Ovary (tissue), 9 donors: ENCODE measurements around the gene CCDC85B. TPM values are rescaled to one million over a fixed set of nuclear protein-coding genes. Genes with fewer than 3 reads are reported as not detected.
"Not testable (repeated sequence)": the region's sequence is repeated elsewhere in the genome, so short reads cannot be mapped to it uniquely, and the experiment has no call there.

Experiments used
- DNase-seq, 5 donors: peaks; one replicate each; pipeline ENCODE4 v3.0.0-alpha.2; 2019 to 2020
- H3K27ac ChIP-seq, 2 donors: fragments of 200-600 bp; one replicate each; pipeline versions ENCODE4 v1.5.1 to v1.8.0; 2019 to 2022
- H3K27me3 ChIP-seq: fragments of 200-600 bp; one replicate; pipeline ENCODE4 v1.8.0; 2022
- H3K36me3 ChIP-seq: fragments of 200-600 bp; sonication (generic); one replicate; pipeline ENCODE4 v1.5.1; 2019
- H3K4me1 ChIP-seq: one replicate; pipeline ENCODE4 v1.8.1; 2013; ENCODE audit warnings: mild to moderate bottlenecking, moderate library complexity; ENCODE audit not compliant: insufficient read depth
- H3K4me3 ChIP-seq: fragments of 200-600 bp; sonication (generic); one replicate; pipeline ENCODE4 v1.5.1; 2017
- H3K9me3 ChIP-seq, 2 donors: fragments of 200-600 bp in 1 of 2; sonication (generic) in 1 of 2; one replicate each; pipeline versions ENCODE4 v1.5.1 to v1.8.1; 2013 to 2019; ENCODE audit warnings: mild to moderate bottlenecking in 1 of 2, moderate library complexity in 1 of 2
- CTCF ChIP-seq, 3 donors: fragments of 450-650 bp in 2 of 3; fragments of 200-600 bp in 1 of 3; IDR thresholded peaks; one replicate each; pipeline versions ENCODE4 v1.5.1 to v1.8.0; 2016 to 2022; ENCODE audit warnings: antibody characterized with exemption in 3 of 3, mild to moderate bottlenecking in 1 of 3
- EP300 ChIP-seq: sonication (generic); formaldehyde crosslinking; IDR thresholded peaks from one replicate; pipeline ENCODE4 v1.6.1; 2017; ENCODE audit warnings: antibody characterized with exemption
- POLR2A ChIP-seq: fragments of 450-650 bp; IDR thresholded peaks from one replicate; pipeline ENCODE4 v1.6.1; 2017; ENCODE audit warnings: antibody characterized with exemption, mild to moderate bottlenecking, moderate library complexity
- WGBS, 3 donors: extraction: QIAGEN DNeasy Blood & Tissue Kit in 1 of 3; methylation state at CpG; one replicate each; pipeline versions ENCODE4 v1.1.5 to v1.1.7; 2013 to 2017; 5-methylcytosine and 5-hydroxymethylcytosine counted together
- intact Hi-C, 4 donors: fragments of 100-400 bp; cut with DNase I; formaldehyde crosslinking; loops; one replicate each; pipeline versions ENCODE4 v1.11.0 to v1.15.1; 2022 to 2023
- polyA plus RNA-seq, 2 donors: library from polyadenylated mRNA; stranded (reverse); fragments of 200-250 nt in 1 of 2; fragments of 350-450 nt in 1 of 2; fragmentation: Illumina TruSeq in 1 of 2; extraction: RNeasy Lipid Tissue Mini Kit (QIAGEN cat#74804) in 1 of 2; gene quantifications; one replicate each; pipeline ENCODE4 v1.2.3, GENCODE V29; 2013 to 2014
- total RNA-seq, 7 donors: library from RNA; depleted of rRNA in 2 of 7; stranded (reverse); fragments of >200 nt in 2 of 7; fragmentation: NEBNext Ultra II Directional in 3 of 7; extraction: Animal tissue kit (Norgen Biotek cat#: 25700) in 3 of 7; gene quantifications; one replicate each; pipeline versions ENCODE4 v1.1.0 to v1.2.4, GENCODE V29; 2016 to 2023
- donor health status: DM: no; HTN: no; CAD: no; lungs with moderate emphysema.
- donor health status: DM: no; HTN: no; CAD: no.
- donor health status: Bipolar disorder and iron deficiency.
- donor health status: DM: yes; HTN: yes; CAD: no.
- donor health status: DM: no; HTN: no; CAD: no.
- donor health status: DM: yes; HTN: yes; CAD: no.

CCDC85B gene
- total and polyA plus RNA-seq, 9 donors = 31.5 to 85.0 (median 55.6) TPM; not detected in 1

- intact Hi-C loops = loop anchor here in 2 of 4 donors (2.0 to 10.0 kb wide), 4 partner anchors 31 to 1227 kb away; partner anchors contain the start of genes SART1 (in 2 of the 2), C11orf68 (in 1 of the 2), DRAP1 (in 1 of the 2) and KDM2A (in 1 of the 2)
- TF ChIP-seq CTCF (IDR thresholded peaks at IDR 0.05) (no peak), EP300 (no peak), POLR2A (no peak)
- Histone ChIP-seq H3K27me3 (no peaks in the 10 kb centered on the region), H3K4me1 (peaks cover 17% of the 10 kb centered on the region), H3K9me3 (no peaks in the 10 kb centered on the region), H3K36me3 (no peaks in the 10 kb centered on the region), H3K27ac (peak overlapping the region; percentile 60 to 95), H3K4me3 (peak overlapping the region; percentile 55)
- peak in 1 of 5 donors; percentile 42 for DNase-seq
- 2 to 4% (median 3%) methylated on average over 18 to 23 of the region's 23 CpGs for WGBS, 3 donors
Measured at GRCh38 chr11:65887723-65888162, 2.7 kb upstream of the CCDC85B start.

- no peaks in the 10 kb centered on the region for H3K9me3 ChIP-seq
- 1% methylated on average over 55 to 57 of the region's 57 CpGs for WGBS, 3 donors
- H3K36me3 ChIP-seq = no peaks in the 10 kb centered on the region
- H3K27ac ChIP-seq = peak within 1 kb of the TSS; percentile 91 to 95
- peaks cover 21% of the 10 kb centered on the region for H3K4me1 ChIP-seq
- H3K4me3 ChIP-seq = peak within 1 kb of the TSS; percentile 55
- DNase-seq = peak; percentile 98
- TF ChIP-seq CTCF (IDR thresholded peaks at IDR 0.05) = peak; percentile 91 to 99 (median 98)
- peak; percentile 92 for TF ChIP-seq POLR2A
- TF ChIP-seq EP300 = no peak
- intact Hi-C loops = loop anchor here in 2 of 4 donors (2.0 to 10.0 kb wide), 4 partner anchors 31 to 1227 kb away; partner anchors contain the start of genes SART1 (in 2 of the 2), C11orf68 (in 1 of the 2), DRAP1 (in 1 of the 2) and KDM2A (in 1 of the 2)
- no peaks in the 10 kb centered on the region for H3K27me3 ChIP-seq
Measured at GRCh38 chr11:65888163-65888814, 2.2 kb upstream of the CCDC85B start, which contains the start of gene FIBP. FIBP (minus strand) TSS chr11:65888471; CDS start chr11:65888418, 53 bp downstream.

- H3K9me3 ChIP-seq = no peaks in the 10 kb centered on the region
- no peaks in the 10 kb centered on the region for H3K36me3 ChIP-seq
- H3K27me3 ChIP-seq = no peaks in the 10 kb centered on the region
- peak in 4 of 5 donors; percentile 55 to 69 (median 62) for DNase-seq
- peaks cover 21% of the 10 kb centered on the region for H3K4me1 ChIP-seq
- TF ChIP-seq POLR2A = no peak
- TF ChIP-seq EP300 = no peak
- TF ChIP-seq CTCF (IDR thresholded peaks at IDR 0.05) = no peak
- H3K27ac ChIP-seq = peak overlapping the region; percentile 91 to 95
- WGBS, 3 donors = 1 to 4% (median 1%) methylated on average over 40 to 57 of the region's 57 CpGs
- peak overlapping the region; percentile 55 for H3K4me3 ChIP-seq
- intact Hi-C loops = no loop called here
Measured at GRCh38 chr11:65891219-65892136, 1.0 kb downstream of the CCDC85B start.

GRCh38 chr11:65892137-65892540 lies 1.7 kb downstream of the CCDC85B start:
- peak overlapping the region; percentile 55 for H3K4me3 ChIP-seq
- H3K27me3 ChIP-seq, H3K36me3 ChIP-seq, intact Hi-C loops, DNase-seq, H3K9me3 ChIP-seq: not testable (repeated sequence)
- WGBS, 3 donors = 29 to 34% (median 32%) methylated on average over 5 of the region's 5 CpGs
- peaks cover 21% of the 10 kb centered on the region for H3K4me1 ChIP-seq
- peak overlapping the region; percentile 91 to 95 for H3K27ac ChIP-seq
